Panc1 (cell line): Measurements from ENCODE around the gene MFAP4.

ENCODE experiments used
- CTCF ChIP-seq: fragments of 450-650 bp; IDR thresholded peaks from 2 replicates; pipeline ENCODE4 v1.5.1; 2017; ENCODE audit warnings: mild to moderate bottlenecking
- POLR2AphosphoS5 ChIP-seq: IDR thresholded peaks from 2 replicates; pipeline ENCODE4 v1.6.1; 2012; ENCODE audit warnings: mild to moderate bottlenecking, low read depth, low read length, moderate library complexity
- REST ChIP-seq, 2 experiments: IDR thresholded peaks; 2 replicates each; pipeline ENCODE4 v1.6.1; 2011 to 2012; ENCODE audit warnings: low read depth in 2 of 2, control low read depth in 1 of 2, low read length in 1 of 2, mild to moderate bottlenecking in 1 of 2, moderate library complexity in 1 of 2; ENCODE audit not compliant: insufficient read depth in 1 of 2
- SIN3A ChIP-seq: IDR thresholded peaks from 2 replicates; pipeline ENCODE4 v1.6.1; 2012; ENCODE audit warnings: low read depth, mild to moderate bottlenecking, low read length, moderate library complexity, borderline replicate concordance; ENCODE audit not compliant: insufficient read depth

GRCh38 chr17:19375732-19376131 lies 11.3 kb downstream of the MFAP4 start:
- TF ChIP-seq CTCF = no peak
- no peak for TF ChIP-seq REST (IDR thresholded peaks at IDR 0.05; ENCODE audit: insufficient read depth in 1 of 2, low read depth in 2 of 2, low read length in 1 of 2)
- TF ChIP-seq SIN3A = no peak
- no peak for TF ChIP-seq POLR2AphosphoS5
